Trophoblast cell (in vitro differentiated cells and primary cell): Measurements from ENCODE around the gene TUBA1A.

Experiments
- DNase-seq, 2 donors: peaks; one replicate each; pipeline ENCODE4 v3.0.0-alpha.2; 2016
- H2AFZ ChIP-seq: 2 replicates; pipeline ENCODE4 v1.6.1; 2013; ENCODE audit warnings: low read length, moderate library complexity, mild to moderate bottlenecking; ENCODE audit not compliant: insufficient read depth, poor library complexity
- H2AK5ac ChIP-seq: 2 replicates; pipeline ENCODE4 v1.6.1; 2013; ENCODE audit warnings: mild to moderate bottlenecking, low read length
- H2BK120ac ChIP-seq: 2 replicates; pipeline ENCODE4 v1.6.1; 2013; ENCODE audit warnings: low read length, mild to moderate bottlenecking, moderate library complexity; ENCODE audit not compliant: insufficient read depth, poor library complexity
- H2BK12ac ChIP-seq: 2 replicates; pipeline ENCODE4 v1.6.1; 2013; ENCODE audit warnings: mild to moderate bottlenecking, low read length, moderate library complexity
- H2BK5ac ChIP-seq: 2 replicates; pipeline ENCODE4 v1.6.1; 2013; ENCODE audit warnings: low read length, low read depth, moderate library complexity, mild to moderate bottlenecking; ENCODE audit not compliant: poor library complexity
- H3K14ac ChIP-seq: 2 replicates; pipeline ENCODE4 v1.6.1; 2013; ENCODE audit warnings: mild to moderate bottlenecking, low read length
- H3K18ac ChIP-seq: 2 replicates; pipeline ENCODE4 v1.6.1; 2013; ENCODE audit warnings: mild to moderate bottlenecking, low read length
- H3K23ac ChIP-seq: 2 replicates; pipeline ENCODE4 v1.6.1; 2013; ENCODE audit warnings: low read length
- H3K27ac ChIP-seq: 2 replicates; pipeline ENCODE4 v1.5.1; 2013; ENCODE audit warnings: low read depth, mild to moderate bottlenecking, inconsistent platforms, low read length, moderate library complexity
- H3K27me3 ChIP-seq: 2 replicates; pipeline ENCODE4 v1.6.1; 2013; ENCODE audit warnings: inconsistent platforms, mild to moderate bottlenecking, low read length, moderate library complexity; ENCODE audit not compliant: insufficient read depth
- H3K36me3 ChIP-seq, 2 experiments: 1 replicate in 1 of 2; 2 replicates in 1 of 2; pipeline ENCODE4 v1.6.1; 2013; ENCODE audit warnings: low read length in 2 of 2, mild to moderate bottlenecking in 2 of 2, moderate library complexity in 1 of 2; ENCODE audit not compliant: insufficient read depth in 2 of 2, control insufficient read depth in 1 of 2
- H3K4ac ChIP-seq: 2 replicates; pipeline ENCODE4 v1.6.1; 2013; ENCODE audit warnings: low read depth, mild to moderate bottlenecking, low read length, moderate library complexity
- H3K4me1 ChIP-seq, 2 experiments: 1 replicate in 1 of 2; 2 replicates in 1 of 2; pipeline ENCODE4 v1.6.1; 2013; ENCODE audit warnings: low read length in 2 of 2, mild to moderate bottlenecking in 2 of 2, moderate library complexity in 1 of 2; ENCODE audit not compliant: insufficient read depth in 2 of 2, control insufficient read depth in 1 of 2
- H3K4me2 ChIP-seq: 2 replicates; pipeline ENCODE4 v1.6.1; 2013; ENCODE audit warnings: inconsistent platforms, mild to moderate bottlenecking, low read length, moderate library complexity
- H3K4me3 ChIP-seq: 2 replicates; pipeline ENCODE4 v1.5.1; 2013; ENCODE audit warnings: mild to moderate bottlenecking, low read depth, low read length, inconsistent platforms
- H3K79me1 ChIP-seq: one replicate; pipeline ENCODE4 v1.6.1; 2013; ENCODE audit warnings: low read length
- H3K79me2 ChIP-seq: 2 replicates; pipeline ENCODE4 v1.6.1; 2013; ENCODE audit warnings: low read length, mild to moderate bottlenecking; ENCODE audit not compliant: control insufficient read depth, insufficient read depth, poor library complexity
- H3K9ac ChIP-seq: 2 replicates; pipeline ENCODE4 v1.6.1; 2013; ENCODE audit warnings: mild to moderate bottlenecking, low read length
- H3K9me3 ChIP-seq: 2 replicates; pipeline ENCODE4 v1.6.1; 2013; ENCODE audit warnings: low read depth, mild to moderate bottlenecking, control low read depth, inconsistent platforms, low read length; ENCODE audit not compliant: insufficient read depth
- H4K12ac ChIP-seq: 2 replicates; pipeline ENCODE4 v1.6.1; 2013; ENCODE audit warnings: low read depth, mild to moderate bottlenecking, low read length, moderate library complexity
- H4K8ac ChIP-seq: 2 replicates; pipeline ENCODE4 v1.6.1; 2013; ENCODE audit warnings: low read depth, mild to moderate bottlenecking, low read length, moderate library complexity
- H4K91ac ChIP-seq: one replicate; pipeline ENCODE4 v1.6.1; 2013; ENCODE audit warnings: low read depth, mild to moderate bottlenecking, low read length, moderate library complexity
- WGBS: extraction: QIAGEN DNeasy Blood & Tissue Kit; methylation state at CpG from one replicate; pipeline ENCODE4 v1.1.7; 2013; ENCODE audit warnings: missing lambda C conversion rate; ENCODE audit not compliant: insufficient read length, insufficient coverage; ENCODE audit errors: extremely low coverage; 5-methylcytosine and 5-hydroxymethylcytosine counted together

Gene TUBA1A

GRCh38 chr12:49227713-49228112 lies 38.8 kb upstream of the TUBA1A start:
- no peak overlapping the region for H3K23ac ChIP-seq
- H3K4ac ChIP-seq = no peak overlapping the region
- no peak overlapping the region for H4K91ac ChIP-seq
- H3K9ac ChIP-seq = no peak overlapping the region
- no peak overlapping the region for H3K14ac ChIP-seq
- no peak overlapping the region for H2BK12ac ChIP-seq
- no peaks in the 10 kb centered on the region for H3K27me3 ChIP-seq
- no peak overlapping the region for H3K27ac ChIP-seq
- H3K79me2 ChIP-seq = no peaks in the 10 kb centered on the region
- no peaks in the 10 kb centered on the region for H3K9me3 ChIP-seq
- no peak overlapping the region for H3K4me2 ChIP-seq
- H2AFZ ChIP-seq = no peak overlapping the region
- no peak overlapping the region for H2AK5ac ChIP-seq
- H4K8ac ChIP-seq = no peak overlapping the region
- no peaks in the 10 kb centered on the region for H3K36me3 ChIP-seq
- no peak overlapping the region for H2BK5ac ChIP-seq
- no peaks in the 10 kb centered on the region for H3K4me1 ChIP-seq
- H2BK120ac ChIP-seq = no peak overlapping the region
- no peak overlapping the region for H3K18ac ChIP-seq
- no peaks in the 10 kb centered on the region for H3K79me1 ChIP-seq
- no peak overlapping the region for H4K12ac ChIP-seq
- no peak overlapping the region for H3K4me3 ChIP-seq
- no peak for DNase-seq
- WGBS = no CpG with 5 or more reads among the region's 3 CpGs

DNA sequence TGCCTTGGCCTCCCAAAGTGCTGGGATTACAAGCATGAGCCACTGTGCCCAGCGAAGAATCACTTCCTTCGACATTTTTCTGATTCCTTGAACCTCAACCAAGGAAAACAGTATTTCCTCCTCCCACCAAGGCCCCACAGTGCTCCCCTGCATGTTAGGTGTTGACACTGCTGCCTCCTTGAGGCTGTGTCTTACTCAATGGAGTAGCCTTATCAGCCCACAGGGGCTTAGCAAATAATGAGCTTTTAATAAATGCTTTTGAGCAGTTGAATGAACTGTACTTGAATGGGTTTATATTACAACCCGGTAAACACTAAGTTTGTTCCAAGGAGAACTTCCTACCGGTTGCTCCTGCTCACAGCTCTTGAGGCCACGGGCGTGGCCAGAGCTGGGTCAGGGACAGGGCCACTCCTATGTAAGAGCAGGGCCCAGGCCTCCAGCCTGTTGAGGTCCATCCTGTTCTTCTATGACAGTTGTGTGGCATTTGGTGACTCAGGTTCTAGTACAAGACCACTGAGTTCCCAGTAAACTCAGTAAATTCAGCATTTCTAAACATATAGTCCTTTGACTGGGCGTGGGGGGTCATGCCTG lies 36.8 kb upstream of the TUBA1A start:
- no peaks in the 10 kb centered on the region for H3K79me2 ChIP-seq
- no peak overlapping the region for H2BK12ac ChIP-seq
- H3K27ac ChIP-seq = no peak overlapping the region
- H4K12ac ChIP-seq = no peak overlapping the region
- DNase-seq = no peak
- no peak overlapping the region for H3K18ac ChIP-seq
- H3K4me1 ChIP-seq = no peaks in the 10 kb centered on the region
- H3K79me1 ChIP-seq = no peaks in the 10 kb centered on the region
- no peak overlapping the region for H3K14ac ChIP-seq
- no peaks in the 10 kb centered on the region for H3K27me3 ChIP-seq
- H2AFZ ChIP-seq = no peak overlapping the region
- H3K9me3 ChIP-seq = no peaks in the 10 kb centered on the region
- no peak overlapping the region for H4K8ac ChIP-seq
- H3K23ac ChIP-seq = no peak overlapping the region
- H2BK120ac ChIP-seq = no peak overlapping the region
- H3K4me2 ChIP-seq = no peak overlapping the region
- H3K9ac ChIP-seq = no peak overlapping the region
- no peak overlapping the region for H2AK5ac ChIP-seq
- H4K91ac ChIP-seq = no peak overlapping the region
- no peak overlapping the region for H3K4ac ChIP-seq
- WGBS = no CpG with 5 or more reads among the region's 7 CpGs
- H3K4me3 ChIP-seq = no peak overlapping the region
- no peaks in the 10 kb centered on the region for H3K36me3 ChIP-seq
- no peak overlapping the region for H2BK5ac ChIP-seq

DNA sequence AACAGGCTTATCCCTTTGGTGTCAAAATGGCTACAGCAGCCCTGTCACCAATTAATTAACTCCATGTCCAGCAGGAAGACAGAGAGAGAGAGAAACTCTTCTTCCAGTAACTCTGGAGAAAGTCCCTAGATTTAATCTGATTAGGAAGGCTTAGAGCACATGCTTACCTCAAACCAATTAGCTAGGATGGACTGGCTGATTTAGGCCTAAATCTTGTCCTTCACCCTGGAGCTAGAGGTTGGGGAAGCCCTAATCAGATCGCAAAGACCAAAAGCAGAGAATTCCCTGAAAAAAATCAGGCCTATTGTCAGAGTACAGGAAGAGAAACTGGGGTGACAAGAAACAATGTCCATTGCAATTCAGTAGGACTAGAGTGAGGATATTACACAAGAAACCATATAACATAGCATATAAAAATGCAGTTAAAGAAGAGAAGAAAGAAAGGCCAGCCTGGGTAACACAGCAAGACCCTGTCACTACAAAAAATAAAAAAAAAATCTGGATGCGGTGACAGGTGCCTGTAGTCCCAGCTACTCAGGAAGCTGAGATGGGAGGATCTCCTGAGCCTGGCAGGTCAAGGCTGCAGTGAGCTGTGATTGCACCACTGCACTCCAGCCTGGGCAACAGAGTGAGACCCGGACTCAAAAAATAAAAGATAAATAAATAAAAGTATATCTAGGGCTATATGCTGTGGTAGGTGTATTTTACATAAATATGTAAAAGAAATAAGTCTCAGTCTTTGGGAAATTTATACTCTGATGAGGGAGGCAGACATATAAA lies 34.9 kb upstream of the TUBA1A start:
- Histone ChIP-seq H4K12ac (no peak overlapping the region), H3K23ac (no peak overlapping the region), H2AFZ (no peak overlapping the region), H3K14ac (no peak overlapping the region), H4K91ac (no peak overlapping the region), H3K27me3 (no peaks in the 10 kb centered on the region), H3K79me2 (no peaks in the 10 kb centered on the region), H2BK5ac (no peak overlapping the region), H3K4ac (no peak overlapping the region), H3K4me2 (no peak overlapping the region), H3K79me1 (no peaks in the 10 kb centered on the region), H3K4me1 (no peaks in the 10 kb centered on the region), H3K9ac (no peak overlapping the region), H2BK120ac (no peak overlapping the region), H3K9me3 (no peaks in the 10 kb centered on the region), H3K36me3 (no peaks in the 10 kb centered on the region), H4K8ac (no peak overlapping the region), H3K4me3 (no peak overlapping the region), H2BK12ac (no peak overlapping the region), H2AK5ac (no peak overlapping the region), H3K18ac (no peak overlapping the region), H3K27ac (no peak overlapping the region)
- DNase-seq = no peak
- no CpG with 5 or more reads among the region's 3 CpGs for WGBS

GRCh38 chr12:49223122-49223521 lies 34.2 kb upstream of the TUBA1A start:
- H3K18ac ChIP-seq = no peak overlapping the region
- H4K12ac ChIP-seq = no peak overlapping the region
- no peak for DNase-seq
- H3K79me2 ChIP-seq = no peaks in the 10 kb centered on the region
- no peak overlapping the region for H3K4me2 ChIP-seq
- H2BK12ac ChIP-seq = no peak overlapping the region
- H2BK5ac ChIP-seq = no peak overlapping the region
- no peak overlapping the region for H3K4ac ChIP-seq
- H2AK5ac ChIP-seq = no peak overlapping the region
- H3K23ac ChIP-seq = no peak overlapping the region
- H3K27ac ChIP-seq = no peak overlapping the region
- H3K79me1 ChIP-seq = no peaks in the 10 kb centered on the region
- no peak overlapping the region for H2AFZ ChIP-seq
- H3K9ac ChIP-seq = no peak overlapping the region
- no peaks in the 10 kb centered on the region for H3K27me3 ChIP-seq
- H4K91ac ChIP-seq = no peak overlapping the region
- no peaks in the 10 kb centered on the region for H3K9me3 ChIP-seq
- H3K14ac ChIP-seq = no peak overlapping the region
- no peaks in the 10 kb centered on the region for H3K36me3 ChIP-seq
- H2BK120ac ChIP-seq = no peak overlapping the region
- H4K8ac ChIP-seq = no peak overlapping the region
- H3K4me1 ChIP-seq = no peaks in the 10 kb centered on the region
- H3K4me3 ChIP-seq = no peak overlapping the region
- no CpG with 5 or more reads among the region's 1 CpG for whole genome bisulfite sequencing
